ENCODE results near the gene MUC12. TPM values are rescaled to one million over a fixed set of nuclear protein-coding genes. Genes with fewer than 3 reads are reported as not detected.

MUC12 gene
- polyA plus RNA-seq, 4 donors, result 0.11 to 0.46 TPM; not detected in 2

GRCh38 chr7:100951888-100952560 is 17.3 kb upstream of the MUC12 start:
- DNase-seq (ENCODE audit: low read depth in 4 of 4, low spot score in 3 of 4), result no peak

GRCh38 chr7:100952641-100953040 is 16.7 kb upstream of the MUC12 start:
- no peak for DNase-seq (ENCODE audit: low read depth in 4 of 4, low spot score in 3 of 4)

- no peak for DNase-seq (ENCODE audit: low read depth in 4 of 4, low spot score in 3 of 4)
Observed at GRCh38 chr7:100957832-100958421, 11.4 kb upstream of the MUC12 start.

- DNase-seq (ENCODE audit: low read depth in 4 of 4, low spot score in 3 of 4), result no peak
Observed at GRCh38 chr7:100959894-100960293, 9.5 kb upstream of the MUC12 start.

- no peak for DNase-seq (ENCODE audit: low read depth in 4 of 4, low spot score in 3 of 4)
Observed at GRCh38 chr7:100962537-100962936, 6.8 kb upstream of the MUC12 start.

- no peak for DNase-seq (ENCODE audit: low read depth in 4 of 4, low spot score in 3 of 4)
Observed at GRCh38 chr7:100963386-100963785, 6.0 kb upstream of the MUC12 start.

- DNase-seq (ENCODE audit: low read depth in 4 of 4, low spot score in 3 of 4), result no peak
Observed at GRCh38 chr7:100963874-100964273, 5.5 kb upstream of the MUC12 start.

GRCh38 chr7:100964630-100965029 is 4.7 kb upstream of the MUC12 start:
- no peak for DNase-seq (ENCODE audit: low read depth in 4 of 4, low spot score in 3 of 4)

- DNase-seq (ENCODE audit: low read depth in 4 of 4, low spot score in 3 of 4), result no peak
Observed at GRCh38 chr7:100965045-100965722, 4.2 kb upstream of the MUC12 start.

GRCh38 chr7:100965723-100966541 is 3.4 kb upstream of the MUC12 start:
- peak in 3 of 4 donors; percentile 46 to 66 (median 56) for DNase-seq (ENCODE audit: low read depth in 4 of 4, low spot score in 3 of 4)

GRCh38 chr7:100966542-100967291 is 2.6 kb upstream of the MUC12 start:
- no peak for DNase-seq (ENCODE audit: low read depth in 4 of 4, low spot score in 3 of 4)

- DNase-seq (ENCODE audit: low read depth in 4 of 4, low spot score in 3 of 4), result no peak
Observed at GRCh38 chr7:100967292-100967863, 2.0 kb upstream of the MUC12 start.

- no peak for DNase-seq (ENCODE audit: low read depth in 4 of 4, low spot score in 3 of 4)
Observed at GRCh38 chr7:100968031-100968430, 1.3 kb upstream of the MUC12 start.

GRCh38 chr7:100968650-100969049 is 715 bp upstream of the MUC12 start:
- no peak for DNase-seq (ENCODE audit: low read depth in 4 of 4, low spot score in 3 of 4)

GRCh38 chr7:100971111-100972001 is 2.0 kb downstream of the MUC12 start:
- no peak for DNase-seq (ENCODE audit: low read depth in 4 of 4, low spot score in 3 of 4)

- DNase-seq (ENCODE audit: low read depth in 4 of 4, low spot score in 3 of 4), result no peak
Observed at GRCh38 chr7:100972002-100972347, 2.6 kb downstream of the MUC12 start.

GRCh38 chr7:100974021-100974420 is 4.7 kb downstream of the MUC12 start:
- no peak for DNase-seq (ENCODE audit: low read depth in 4 of 4, low spot score in 3 of 4)

- DNase-seq (ENCODE audit: low read depth in 4 of 4, low spot score in 3 of 4), result no peak
Observed at GRCh38 chr7:100975371-100975821, 6.0 kb downstream of the MUC12 start.

- DNase-seq (ENCODE audit: low read depth in 4 of 4, low spot score in 3 of 4), result no peak
Observed at GRCh38 chr7:100978300-100978699, 8.9 kb downstream of the MUC12 start.
